GM19239 (cell line): ENCODE results near the gene CTNNA2.

Experiments
- DNase-seq: peaks from one replicate; pipeline ENCODE4 v3.0.0; 2011; ENCODE audit warnings: low spot score; ENCODE audit not compliant: insufficient read length
- FAIRE-seq: peaks from 2 replicates; lab custom pipeline; 2011; peaks lifted over from hg19 to GRCh38; lab: Jason Lieb, UNC

Gene CTNNA2

GRCh38 chr2:79512442-79513401, at the start of gene CTNNA2:
Gene CTNNA2, plus strand, starts transcription at chr2:79513051.
- FAIRE-seq (no peak), DNase-seq (peak; percentile 44)

GRCh38 chr2:79487399-79487798, 25.5 kb upstream of the CTNNA2 start:
- FAIRE-seq: no peak

GRCh38 chr2:79511320-79511951, 1.4 kb upstream of the CTNNA2 start:
- DNase-seq (no peak), FAIRE-seq (no peak)

More at GRCh38 chr2:79487399-79487798, 25.5 kb upstream of the CTNNA2 start:
- DNase-seq: no peak

- no peak for DNase-seq
- FAIRE-seq: no peak
Measured at GRCh38 chr2:79513711-79514110, 860 bp downstream of the CTNNA2 start.

- no peak for DNase-seq
- no peak for FAIRE-seq
Measured at GRCh38 chr2:79529636-79530035, 16.8 kb downstream of the CTNNA2 start.

- FAIRE-seq (no peak), DNase-seq (no peak)
Measured at GRCh38 chr2:79530443-79530842, 17.6 kb downstream of the CTNNA2 start.

GRCh38 chr2:79547568-79547967, 34.7 kb downstream of the CTNNA2 start:
- DNase-seq (no peak), FAIRE-seq (no peak)

- no peak for FAIRE-seq
- no peak for DNase-seq
Measured at GRCh38 chr2:79552653-79553052, 39.8 kb downstream of the CTNNA2 start.

- DNase-seq: no peak
- no peak for FAIRE-seq
Measured at GRCh38 chr2:79554899-79555298, 42.0 kb downstream of the CTNNA2 start.

GRCh38 chr2:79564065-79564464, 51.2 kb downstream of the CTNNA2 start:
- DNase-seq: no peak
- no peak for FAIRE-seq

GRCh38 chr2:79569048-79569447, 56.2 kb downstream of the CTNNA2 start:
- DNase-seq (no peak), FAIRE-seq (no peak)

- FAIRE-seq (no peak), DNase-seq (no peak)
Measured at GRCh38 chr2:79573895-79574674, 61.2 kb downstream of the CTNNA2 start.

GRCh38 chr2:79576451-79576850, 63.6 kb downstream of the CTNNA2 start:
- no peak for FAIRE-seq
- no peak for DNase-seq

GRCh38 chr2:79578952-79579351, 66.1 kb downstream of the CTNNA2 start:
- FAIRE-seq: no peak
- DNase-seq: no peak

- DNase-seq: no peak
- no peak for FAIRE-seq
Measured at GRCh38 chr2:79580175-79580574, 67.3 kb downstream of the CTNNA2 start.

- FAIRE-seq (no peak), DNase-seq (no peak)
Measured at GRCh38 chr2:79585701-79586433, 73.0 kb downstream of the CTNNA2 start.

GRCh38 chr2:79591281-79591680, 78.4 kb downstream of the CTNNA2 start:
- DNase-seq (no peak), FAIRE-seq (no peak)

- FAIRE-seq: no peak
- DNase-seq: no peak
Measured at GRCh38 chr2:79593237-79593867, 80.5 kb downstream of the CTNNA2 start.

GRCh38 chr2:79596403-79596802, 83.6 kb downstream of the CTNNA2 start:
- no peak for FAIRE-seq

GRCh38 chr2:79604748-79605147, 91.9 kb downstream of the CTNNA2 start:
- DNase-seq: no peak
- FAIRE-seq: no peak

More at GRCh38 chr2:79596403-79596802, 83.6 kb downstream of the CTNNA2 start:
- no peak for DNase-seq
